Lower leg skin (tissue), 4 donors: ENCODE data around the gene AKR1C3. TPM values are rescaled to one million over a fixed set of nuclear protein-coding genes. Genes with fewer than 3 reads are reported as not detected.

Source experiments
- DNase-seq, 2 donors: peaks; one replicate each; pipeline ENCODE4 v3.0.0-alpha.2; 2019; ENCODE audit warnings: low spot score in 2 of 2
- H3K4me3 ChIP-seq: fragments of 200-600 bp; sonication (generic); 2 replicates; pipeline ENCODE4 v1.5.1; 2017; ENCODE audit warnings: mild to moderate bottlenecking, low read depth; ENCODE audit not compliant: poor library complexity, severe bottlenecking
- CTCF ChIP-seq, 3 donors: fragments of 450-650 bp; IDR thresholded peaks; one replicate each; pipeline ENCODE4 v1.5.1; 2016; ENCODE audit warnings: antibody characterized with exemption in 3 of 3, mild to moderate bottlenecking in 3 of 3, moderate library complexity in 2 of 3
- POLR2A ChIP-seq, 2 donors: fragments of 450-650 bp; IDR thresholded peaks; one replicate each; pipeline ENCODE4 v1.6.1; 2016 to 2017; ENCODE audit warnings: antibody characterized with exemption in 2 of 2, mild to moderate bottlenecking in 1 of 2, moderate library complexity in 1 of 2
- WGBS, 2 donors: methylation state at CpG; one replicate each; pipeline ENCODE4 v1.1.5; 2018; 5-methylcytosine and 5-hydroxymethylcytosine counted together
- intact Hi-C: fragments of 100-400 bp; cut with DNase I; formaldehyde crosslinking; loops from one replicate; pipeline ENCODE4 v1.15.0; 2023; ENCODE audit warnings: low total_unique reads
- total RNA-seq, 4 donors: library from RNA; depleted of rRNA; stranded (reverse); fragments of >200 nt; gene quantifications; one replicate each; pipeline ENCODE4 v1.1.0, GENCODE V29; 2016

Gene AKR1C3
- total RNA-seq, 4 donors from 2014 or later = 17.2 to 38.7 (median 29.6) TPM

- intact Hi-C loops = loop anchor here (2.0 kb wide), 1 partner anchor 68 kb away; no protein-coding TSS in a partner anchor
- WGBS, 2 donors = 88 to 93% methylated on average over 2 of the region's 2 CpGs
- TF ChIP-seq CTCF (IDR thresholded peaks at IDR 0.05) (no peak), POLR2A (IDR thresholded peaks at IDR 0.05) (no peak)
- no peak overlapping the region for H3K4me3 ChIP-seq
- DNase-seq = no peak
Measured at GRCh38 chr10:5088703-5089261, 5.4 kb upstream of the AKR1C3 start.

GRCh38 chr10:5089865-5090264, 4.3 kb upstream of the AKR1C3 start:
- no peak for DNase-seq
- TF ChIP-seq CTCF (IDR thresholded peaks at IDR 0.05) (no peak), POLR2A (IDR thresholded peaks at IDR 0.05) (no peak)
- intact Hi-C loops = loop anchor here (2.0 kb wide), 1 partner anchor 69 kb away; no protein-coding TSS in a partner anchor
- H3K4me3 ChIP-seq = no peak overlapping the region
- 50 to 60% methylated on average over 4 of the region's 4 CpGs for WGBS, 2 donors

- no peak for DNase-seq
- no peak overlapping the region for H3K4me3 ChIP-seq
- intact Hi-C loops = no loop called here
- no peak for TF ChIP-seq POLR2A (IDR thresholded peaks at IDR 0.05)
Measured at GRCh38 chr10:5090551-5090950, 3.7 kb upstream of the AKR1C3 start.

- WGBS, 2 donors = 65 to 66% methylated on average over 3 of the region's 3 CpGs
- TF ChIP-seq CTCF (IDR thresholded peaks at IDR 0.05) = no peak
- TF ChIP-seq POLR2A (IDR thresholded peaks at IDR 0.05) = no peak
- intact Hi-C loops = no loop called here
Measured at GRCh38 chr10:5091196-5091595, 3.0 kb upstream of the AKR1C3 start.

GRCh38 chr10:5092375-5092774, 1.8 kb upstream of the AKR1C3 start:
- 88 to 91% methylated on average over 2 of the region's 2 CpGs for WGBS, 2 donors
- H3K4me3 ChIP-seq = no peak overlapping the region
- intact Hi-C loops = no loop called here
- TF ChIP-seq POLR2A (IDR thresholded peaks at IDR 0.05) (no peak), CTCF (IDR thresholded peaks at IDR 0.05) (no peak)
- DNase-seq = no peak

More at GRCh38 chr10:5091196-5091595, 3.0 kb upstream of the AKR1C3 start:
- H3K4me3 ChIP-seq = no peak overlapping the region
- no peak for DNase-seq

- WGBS, 2 donors = 87 to 92% methylated on average over 6 of the region's 6 CpGs
Measured at GRCh38 chr10:5092848-5093790, 1.1 kb upstream of the AKR1C3 start.

More at GRCh38 chr10:5092848-5093790, 1.1 kb upstream of the AKR1C3 start:
- no peak overlapping the region for H3K4me3 ChIP-seq
- intact Hi-C loops = no loop called here
- TF ChIP-seq CTCF (IDR thresholded peaks at IDR 0.05) (no peak), POLR2A (IDR thresholded peaks at IDR 0.05) (no peak)
- DNase-seq = no peak
